ENCODE data around the gene NT5DC1. TPM values are rescaled to one million over a fixed set of nuclear protein-coding genes. Genes with fewer than 3 reads are reported as not detected.

Gene NT5DC1
- polyA plus RNA-seq, 1 of the 3 experiments (the other 2 are of a cell fraction): 20.3 TPM

DNA sequence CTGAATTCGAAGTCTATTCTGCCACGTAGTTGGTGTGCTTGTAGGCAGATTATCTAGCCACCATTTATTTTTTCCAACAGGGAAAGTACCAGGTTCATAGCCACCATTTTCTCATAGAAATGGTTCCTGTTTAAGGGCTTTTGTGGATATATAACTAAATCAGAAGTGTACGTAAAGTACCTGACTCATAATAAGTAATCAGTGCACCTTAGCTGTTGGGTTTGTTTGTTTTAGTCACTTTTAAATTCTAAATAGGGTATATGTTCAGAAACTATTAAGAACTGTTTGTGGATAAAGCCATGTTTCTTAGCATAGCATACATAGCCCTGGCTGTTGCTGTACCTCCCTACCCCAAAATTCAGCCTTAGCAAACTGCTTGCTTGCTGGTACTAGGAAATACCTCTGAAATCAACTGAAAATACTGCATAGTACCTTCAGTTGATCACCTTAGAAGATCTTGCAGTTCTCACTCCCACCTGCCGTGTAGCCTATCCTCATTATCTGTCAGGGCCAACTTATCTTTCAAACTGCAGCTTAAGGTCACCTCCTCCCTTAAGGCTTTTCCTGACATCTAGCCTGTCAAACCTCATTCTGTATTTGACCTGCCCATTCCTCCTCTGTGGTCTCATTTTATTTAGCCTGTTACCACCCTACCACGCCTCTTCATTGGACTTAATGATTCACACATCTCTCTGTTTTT, 69.9 kb downstream of the NT5DC1 start:
- Histone ChIP-seq H3K27me3 (ENCODE audit: insufficient read depth) (no peaks in the 10 kb centered on the region), H3K9me2 (no peaks in the 10 kb centered on the region), H3K79me2 (ENCODE audit: insufficient read depth) (no peaks in the 10 kb centered on the region), H3K36me3 (replicated peaks in 1 of 2; ENCODE audit: control insufficient read depth in 1 of 2, insufficient read depth in 2 of 2, low read length in 1 of 2) (peaks cover 2 to 6% of the 10 kb centered on the region in 2 experiments), H3K9ac (no peak overlapping the region), H3K4me3 (ENCODE audit: low read depth in 2 of 2, low read length in 1 of 2) (no peak overlapping the region), H3K9me3 (peaks cover 16% of the 10 kb centered on the region), H3F3A (replicated peaks; ENCODE audit: insufficient read depth) (no peaks in the 10 kb centered on the region), H3K4me1 (ENCODE audit: control insufficient read depth in 1 of 2, insufficient read depth in 2 of 2, low read depth in 1 of 2, low read length in 1 of 2) (no peaks in the 10 kb centered on the region), H2AFZ (ENCODE audit: low read depth) (no peak overlapping the region), H3K4me2 (no peak overlapping the region), H3K27ac (ENCODE audit: low read depth in 2 of 2, low read length in 1 of 2) (no peak overlapping the region), H4K20me1 (ENCODE audit: insufficient read depth) (no peaks in the 10 kb centered on the region)
- TF ChIP-seq POLR2AphosphoS5 (IDR thresholded peaks at IDR 0.05; ENCODE audit: low read depth, low read length): no peak
- DNase-seq: no peak
- CTCF ChIA-PET: no interaction called here
- WGBS (ENCODE audit: low lambda C conversion rate): 91% methylated on average over 5 of the region's 5 CpGs
- POLR2A ChIA-PET: no interaction called here

DNA sequence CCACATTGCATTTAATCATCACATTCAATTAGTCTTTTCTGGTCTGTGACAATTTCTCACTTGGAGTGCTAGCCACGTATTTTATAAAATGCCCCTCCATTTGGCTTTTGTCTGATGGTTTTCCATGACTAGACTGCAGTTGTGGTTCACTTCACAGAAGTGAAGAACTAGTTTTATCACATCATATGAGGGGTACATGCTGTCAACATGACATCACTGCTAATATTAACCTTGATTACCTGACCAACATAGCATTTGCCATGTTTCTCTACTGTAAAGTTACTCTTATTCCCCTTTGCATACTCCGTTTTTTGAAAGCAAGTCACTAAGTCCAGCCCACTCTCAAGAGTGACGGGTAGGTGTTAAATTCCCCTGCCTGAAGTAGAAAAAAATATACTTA, 73.3 kb downstream of the NT5DC1 start:
- POLR2A ChIA-PET: no interaction called here
- Histone ChIP-seq H3K36me3 (replicated peaks in 1 of 2; ENCODE audit: control insufficient read depth in 1 of 2, insufficient read depth in 2 of 2, low read length in 1 of 2) (no peaks in the 10 kb centered on the region), H3K9me3 (peaks cover 12% of the 10 kb centered on the region), H2AFZ (ENCODE audit: low read depth) (no peak overlapping the region), H3K27me3 (ENCODE audit: insufficient read depth) (no peaks in the 10 kb centered on the region), H3F3A (replicated peaks; ENCODE audit: insufficient read depth) (no peaks in the 10 kb centered on the region), H3K27ac (ENCODE audit: low read depth in 2 of 2, low read length in 1 of 2) (no peak overlapping the region), H3K9ac (no peak overlapping the region), H4K20me1 (ENCODE audit: insufficient read depth) (no peaks in the 10 kb centered on the region), H3K4me3 (ENCODE audit: low read depth in 2 of 2, low read length in 1 of 2) (no peak overlapping the region), H3K4me1 (ENCODE audit: control insufficient read depth in 1 of 2, insufficient read depth in 2 of 2, low read depth in 1 of 2, low read length in 1 of 2) (no peaks in the 10 kb centered on the region), H3K4me2 (no peak overlapping the region), H3K79me2 (ENCODE audit: insufficient read depth) (no peaks in the 10 kb centered on the region), H3K9me2 (no peaks in the 10 kb centered on the region)
- DNase-seq: no peak
- 60% methylated on average over 3 of the region's 3 CpGs for WGBS (ENCODE audit: low lambda C conversion rate)
- TF ChIP-seq, protein P1, sequence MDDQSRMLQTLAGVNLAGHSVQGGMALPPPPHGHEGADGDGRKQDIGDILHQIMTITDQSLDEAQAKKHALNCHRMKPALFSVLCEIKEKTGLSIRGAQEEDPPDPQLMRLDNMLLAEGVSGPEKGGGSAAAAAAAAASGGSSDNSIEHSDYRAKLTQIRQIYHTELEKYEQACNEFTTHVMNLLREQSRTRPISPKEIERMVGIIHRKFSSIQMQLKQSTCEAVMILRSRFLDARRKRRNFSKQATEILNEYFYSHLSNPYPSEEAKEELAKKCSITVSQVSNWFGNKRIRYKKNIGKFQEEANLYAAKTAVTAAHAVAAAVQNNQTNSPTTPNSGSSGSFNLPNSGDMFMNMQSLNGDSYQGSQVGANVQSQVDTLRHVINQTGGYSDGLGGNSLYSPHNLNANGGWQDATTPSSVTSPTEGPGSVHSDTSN (IDR thresholded peaks at IDR 0.05): no peak
- TF ChIP-seq NRF1 (IDR thresholded peaks at IDR 0.05; ENCODE audit: low read depth, low read length) (no peak), EP300 (IDR thresholded peaks at IDR 0.05; ENCODE audit: borderline replicate concordance in 1 of 2, low read depth in 1 of 2, low read length in 1 of 2) (no peak), TAF1 (IDR thresholded peaks at IDR 0.05; ENCODE audit: borderline replicate concordance, low read depth, low read length) (no peak), GABPA (IDR thresholded peaks at IDR 0.05; ENCODE audit: low read depth) (no peak), JUND (IDR thresholded peaks at IDR 0.05) (no peak), TEAD4 (IDR thresholded peaks at IDR 0.05; ENCODE audit: borderline replicate concordance, insufficient read depth) (no peak), MEF2A (IDR thresholded peaks at IDR 0.05; ENCODE audit: borderline replicate concordance, low read depth) (no peak)
- TF ChIP-seq, protein P2, sequence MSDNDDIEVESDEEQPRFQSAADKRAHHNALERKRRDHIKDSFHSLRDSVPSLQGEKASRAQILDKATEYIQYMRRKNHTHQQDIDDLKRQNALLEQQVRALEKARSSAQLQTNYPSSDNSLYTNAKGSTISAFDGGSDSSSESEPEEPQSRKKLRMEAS (IDR thresholded peaks at IDR 0.05; ENCODE audit: low read depth): no peak
- TF ChIP-seq, protein P3, sequence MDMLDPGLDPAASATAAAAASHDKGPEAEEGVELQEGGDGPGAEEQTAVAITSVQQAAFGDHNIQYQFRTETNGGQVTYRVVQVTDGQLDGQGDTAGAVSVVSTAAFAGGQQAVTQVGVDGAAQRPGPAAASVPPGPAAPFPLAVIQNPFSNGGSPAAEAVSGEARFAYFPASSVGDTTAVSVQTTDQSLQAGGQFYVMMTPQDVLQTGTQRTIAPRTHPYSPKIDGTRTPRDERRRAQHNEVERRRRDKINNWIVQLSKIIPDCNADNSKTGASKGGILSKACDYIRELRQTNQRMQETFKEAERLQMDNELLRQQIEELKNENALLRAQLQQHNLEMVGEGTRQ (IDR thresholded peaks at IDR 0.05; ENCODE audit: borderline replicate concordance, low read depth, low read length): no peak
- TF ChIP-seq, protein P4, sequence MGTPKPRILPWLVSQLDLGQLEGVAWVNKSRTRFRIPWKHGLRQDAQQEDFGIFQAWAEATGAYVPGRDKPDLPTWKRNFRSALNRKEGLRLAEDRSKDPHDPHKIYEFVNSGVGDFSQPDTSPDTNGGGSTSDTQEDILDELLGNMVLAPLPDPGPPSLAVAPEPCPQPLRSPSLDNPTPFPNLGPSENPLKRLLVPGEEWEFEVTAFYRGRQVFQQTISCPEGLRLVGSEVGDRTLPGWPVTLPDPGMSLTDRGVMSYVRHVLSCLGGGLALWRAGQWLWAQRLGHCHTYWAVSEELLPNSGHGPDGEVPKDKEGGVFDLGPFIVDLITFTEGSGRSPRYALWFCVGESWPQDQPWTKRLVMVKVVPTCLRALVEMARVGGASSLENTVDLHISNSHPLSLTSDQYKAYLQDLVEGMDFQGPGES (IDR thresholded peaks at IDR 0.05; ENCODE audit: low read depth, low read length): no peak
- CTCF ChIA-PET: interaction anchor here (1.3 kb wide), 2 partner anchors 10 to 43 kb away, joined by 3 read pairs; no protein-coding TSS in a partner anchor
